Midbrain (tissue), 1 donor: ENCODE measurements around the gene BEST3.
"Not testable (repeated sequence)": the region's sequence is repeated elsewhere in the genome, so short reads cannot be mapped to it uniquely, and the experiment has no call there.

Experiments
- DNase-seq: peaks from one replicate; lab custom pipeline; 2025; lab: John Stamatoyannopoulos, UW

BEST3 gene

DNA sequence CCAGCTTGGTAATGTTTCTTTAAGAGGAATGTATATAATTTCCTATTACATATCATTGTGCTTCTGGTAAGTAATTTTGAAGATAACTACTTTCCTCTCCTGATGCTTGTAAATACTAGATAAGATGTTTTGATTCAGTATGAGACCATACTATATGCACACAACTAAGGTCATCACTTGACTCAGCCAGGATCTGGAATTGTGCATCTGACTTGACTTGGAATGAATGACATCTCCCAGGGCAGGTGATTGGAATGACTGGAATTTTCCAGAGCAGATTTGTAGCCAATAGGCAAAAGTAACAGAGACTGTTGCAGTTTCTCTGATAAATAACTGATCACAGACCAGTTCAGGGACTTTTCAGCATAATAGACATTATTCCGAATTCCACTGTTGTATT lies 11.1 kb downstream of the BEST3 start:
- DNase-seq, result no peak

DNA sequence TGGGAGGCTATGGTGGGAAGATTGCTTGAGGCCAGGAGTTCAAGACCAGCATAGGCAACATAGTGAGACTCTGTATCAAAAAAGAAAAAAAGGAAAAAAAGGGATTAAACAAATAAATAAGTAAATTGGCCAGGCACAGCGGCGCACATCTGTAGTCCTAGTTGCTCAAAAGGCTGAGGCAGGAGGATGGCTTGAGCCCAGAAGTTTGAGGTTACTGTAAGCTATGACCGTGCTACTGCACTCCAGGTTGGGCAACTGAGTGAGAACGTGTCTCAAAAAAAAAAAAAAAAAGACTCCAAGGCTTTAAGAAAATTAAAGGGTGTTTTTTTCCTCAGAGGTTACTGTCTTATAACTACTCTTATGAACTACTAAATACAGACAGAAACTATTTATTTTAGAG lies 11.7 kb downstream of the BEST3 start:
- DNase-seq, result no peak

DNA sequence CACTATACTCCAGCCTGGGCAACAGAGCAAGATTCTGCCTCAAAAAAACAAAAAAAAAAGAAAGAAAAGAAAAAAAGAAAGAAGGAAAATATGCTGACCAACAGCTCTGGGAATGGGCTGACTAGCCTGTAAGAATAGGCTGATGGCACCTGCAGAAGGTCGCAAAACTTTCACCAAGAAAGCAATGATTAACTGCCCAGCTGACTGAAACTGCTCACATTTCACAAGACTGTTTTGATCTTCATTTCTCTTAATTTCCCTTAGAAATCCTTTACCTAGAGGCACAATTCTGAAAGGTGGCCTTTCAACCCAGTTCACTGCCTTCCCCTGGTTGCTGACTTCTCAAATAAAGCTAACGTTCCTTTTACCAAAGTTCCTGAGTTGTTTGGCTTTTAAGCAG lies 12.4 kb downstream of the BEST3 start:
- DNase-seq, result no peak

DNA sequence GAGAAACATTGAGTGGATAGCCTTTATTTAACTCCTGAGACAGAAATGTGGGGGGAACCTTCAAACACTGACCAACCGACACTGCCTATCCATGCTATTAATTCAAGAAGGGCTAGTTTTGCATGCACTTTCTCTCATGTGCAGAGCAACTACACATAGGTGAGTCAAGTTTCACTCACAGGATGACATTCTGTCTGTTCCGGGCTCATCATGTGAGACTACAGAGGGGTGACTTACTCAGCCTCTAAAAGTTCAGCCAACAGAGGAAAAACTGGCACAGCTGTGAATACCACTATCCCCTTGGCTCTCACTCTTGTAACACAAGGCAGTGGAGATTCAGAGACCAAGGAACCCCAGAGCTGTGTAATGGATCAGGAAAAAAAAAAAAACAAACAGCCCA lies 13.3 kb downstream of the BEST3 start:
- DNase-seq, result no peak

DNA sequence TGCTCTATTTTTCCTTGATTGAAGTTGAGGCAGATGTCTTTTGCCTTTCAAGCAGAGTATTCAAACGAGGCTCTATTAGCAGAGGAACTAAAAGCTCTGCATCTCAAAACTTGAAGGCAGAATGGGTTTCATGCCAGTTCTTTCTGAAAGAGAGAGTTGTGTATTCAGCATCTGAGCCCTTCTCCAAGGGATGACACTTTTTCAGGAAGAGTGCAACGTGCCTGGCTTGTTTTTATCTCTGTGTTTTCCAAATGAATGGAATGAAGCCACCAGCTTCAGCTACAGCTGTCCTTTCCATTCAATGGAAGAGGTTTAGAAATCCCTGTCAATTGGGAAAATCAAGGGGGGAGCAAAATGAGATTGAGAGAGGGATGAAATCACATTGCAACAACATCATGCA lies 14.6 kb downstream of the BEST3 start:
- peak; percentile 31 for DNase-seq

DNA sequence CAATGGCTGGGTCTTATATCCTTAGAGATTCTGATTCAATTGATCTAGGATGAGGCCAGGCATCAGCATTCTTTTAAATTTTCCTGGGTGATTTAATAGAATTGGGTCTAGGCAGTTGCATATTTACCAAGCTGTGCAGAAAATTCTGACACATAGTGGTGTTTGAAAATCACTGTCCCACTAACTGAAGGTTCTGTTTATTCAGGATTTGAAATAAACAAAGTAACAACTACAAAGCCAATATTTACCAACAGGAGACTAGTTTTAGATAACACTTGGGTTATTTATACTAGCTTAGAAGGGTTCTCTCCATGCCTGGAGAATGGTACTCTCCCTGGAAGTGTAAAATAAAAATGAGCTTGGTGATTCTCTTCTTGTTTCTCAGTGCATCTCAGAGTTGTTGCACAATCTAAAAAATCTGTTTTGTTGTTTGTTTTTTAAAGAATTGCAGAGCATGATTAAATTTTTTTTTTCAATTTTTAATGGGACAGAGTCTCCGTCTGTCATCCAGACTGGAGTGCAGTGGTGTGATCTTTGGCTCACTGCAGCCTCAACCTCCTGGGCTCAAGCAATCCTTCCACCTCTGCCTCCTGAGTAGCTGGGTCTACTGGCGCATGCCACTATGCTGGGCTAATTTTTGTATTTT lies 16.9 kb downstream of the BEST3 start:
- no peak for DNase-seq

DNA sequence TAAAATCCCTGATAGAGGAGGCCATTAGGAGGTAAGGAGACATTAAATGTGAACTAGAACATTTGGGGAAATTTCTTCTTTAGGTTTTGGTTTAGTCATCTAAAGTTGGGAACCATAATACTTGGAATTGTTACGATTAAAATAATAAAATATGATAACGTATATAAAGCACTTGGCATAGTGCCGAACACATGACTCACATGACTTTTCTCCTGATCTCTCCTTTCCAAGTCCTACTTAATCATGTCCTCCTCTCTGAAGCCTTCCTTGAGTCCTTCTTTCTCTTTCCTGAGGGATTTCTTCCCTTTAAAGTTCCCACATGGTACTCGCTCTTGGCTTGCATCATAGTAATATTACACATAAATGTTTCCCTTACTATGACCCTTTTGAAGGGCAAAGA lies 20.0 kb downstream of the BEST3 start:
- DNase-seq, result no peak

DNA sequence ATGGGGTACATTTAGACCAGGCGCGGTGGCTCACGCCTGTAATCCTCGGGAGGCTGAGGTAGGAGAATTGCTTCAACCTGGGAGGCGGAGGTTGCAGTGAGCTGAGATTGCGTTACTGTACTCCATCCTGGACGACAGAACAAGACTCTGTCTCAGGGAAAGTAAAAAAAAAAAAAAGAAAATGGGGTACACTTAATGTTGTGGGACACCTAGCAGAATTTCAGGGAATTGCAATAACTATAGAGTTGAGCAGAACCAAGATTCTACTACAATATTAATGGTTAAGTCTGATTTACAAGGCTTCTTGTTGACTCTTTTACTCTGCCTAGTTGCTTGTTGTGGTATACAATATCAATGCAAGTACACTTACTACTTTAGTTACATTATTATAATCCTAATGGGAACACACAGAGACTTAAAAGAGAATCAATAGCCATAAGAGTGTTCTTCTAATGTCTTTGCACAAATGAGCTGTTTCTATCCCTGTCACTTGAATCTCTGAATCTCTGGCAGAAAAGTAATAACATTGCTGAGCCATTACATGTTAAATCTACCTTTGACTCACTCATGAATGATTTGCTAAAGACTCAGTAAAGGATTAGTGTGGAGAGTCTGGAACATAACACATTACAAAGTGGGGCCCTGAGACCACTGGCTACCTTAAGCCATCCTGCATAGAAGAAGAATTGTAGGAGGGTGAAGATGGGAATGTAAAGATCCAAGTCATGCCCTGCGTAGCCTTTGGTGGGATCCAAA lies 22.7 kb downstream of the BEST3 start:
- DNase-seq, result no peak

DNA sequence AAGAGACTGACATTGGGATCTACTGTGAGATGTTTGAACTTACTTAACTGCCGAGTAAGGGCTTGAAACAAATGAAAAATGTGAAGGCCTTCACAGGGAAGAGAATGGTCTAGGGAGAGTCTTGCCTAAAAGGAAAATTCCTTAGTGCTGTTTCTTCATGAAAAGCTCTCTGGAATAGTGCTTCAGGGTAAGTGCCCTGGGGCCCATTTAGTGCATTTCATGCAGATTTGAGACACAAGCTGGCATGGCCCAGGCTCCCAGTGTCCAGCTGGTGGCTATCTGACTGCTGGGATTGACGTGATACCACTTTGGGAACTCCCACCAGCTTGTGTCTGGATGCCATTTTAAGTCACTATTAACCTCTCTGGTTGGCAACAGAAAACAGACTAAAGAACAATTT lies 26.9 kb downstream of the BEST3 start:
- DNase-seq, result no peak

DNA sequence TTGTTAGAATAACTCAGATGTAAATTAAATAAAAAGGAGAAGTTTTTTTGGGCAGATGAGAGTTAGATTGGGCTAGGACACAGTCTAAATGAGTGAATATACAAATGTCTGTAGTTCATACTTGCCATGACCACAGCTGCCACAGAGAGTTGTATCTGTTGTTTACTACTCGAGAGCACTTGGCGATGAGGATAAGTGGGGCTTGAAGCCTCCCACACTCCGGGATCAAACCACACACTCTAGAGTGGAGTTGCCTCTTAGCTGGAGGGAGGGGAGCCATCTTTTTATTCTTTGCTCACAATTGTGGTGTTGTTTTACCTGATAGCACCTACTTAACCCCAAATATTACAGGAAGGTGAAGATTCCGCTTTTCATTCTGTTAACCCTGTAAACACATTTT lies 27.5 kb downstream of the BEST3 start:
- no peak for DNase-seq

DNA sequence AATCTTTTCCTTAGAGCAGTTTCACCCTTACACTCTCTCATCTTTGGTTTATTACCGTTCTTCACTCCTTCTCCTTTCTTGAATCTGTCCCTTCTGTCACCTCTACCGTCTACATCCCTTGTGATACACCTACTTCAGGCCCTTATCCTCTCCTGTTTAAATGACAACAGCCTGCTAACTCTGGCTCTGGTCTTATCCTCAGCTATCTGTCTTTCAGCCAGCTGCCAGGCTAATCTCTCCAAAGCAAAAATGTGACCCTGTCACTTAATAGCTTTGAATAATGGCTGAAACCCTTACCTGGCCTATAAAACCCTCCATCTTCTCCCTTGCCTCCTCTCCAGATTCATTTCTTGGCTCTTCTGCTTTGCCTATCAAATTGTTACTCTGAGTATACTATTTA lies 32.3 kb downstream of the BEST3 start:
- no peak for DNase-seq

DNA sequence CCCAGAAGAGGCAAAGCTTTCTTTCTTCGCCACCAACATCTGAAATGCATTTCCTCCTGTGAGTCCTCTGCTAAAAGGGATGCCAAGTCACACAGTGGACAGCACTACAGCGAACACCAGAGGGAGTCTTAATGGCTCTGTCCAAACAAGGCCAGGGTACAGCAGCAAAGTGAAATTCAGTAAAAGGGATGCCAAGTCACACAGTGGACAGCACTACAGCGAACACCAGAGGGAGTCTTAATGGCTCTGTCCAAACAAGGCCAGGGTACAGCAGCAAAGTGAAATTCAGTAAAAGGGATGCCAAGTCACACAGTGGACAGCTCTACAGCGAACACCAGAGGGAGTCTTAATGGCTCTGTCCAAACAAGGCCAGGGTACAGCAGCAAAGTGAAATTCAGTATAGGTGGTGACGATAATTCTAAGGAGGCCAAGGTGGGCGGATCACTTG lies 34.1 kb downstream of the BEST3 start:
- DNase-seq, result not testable (repeated sequence)

DNA sequence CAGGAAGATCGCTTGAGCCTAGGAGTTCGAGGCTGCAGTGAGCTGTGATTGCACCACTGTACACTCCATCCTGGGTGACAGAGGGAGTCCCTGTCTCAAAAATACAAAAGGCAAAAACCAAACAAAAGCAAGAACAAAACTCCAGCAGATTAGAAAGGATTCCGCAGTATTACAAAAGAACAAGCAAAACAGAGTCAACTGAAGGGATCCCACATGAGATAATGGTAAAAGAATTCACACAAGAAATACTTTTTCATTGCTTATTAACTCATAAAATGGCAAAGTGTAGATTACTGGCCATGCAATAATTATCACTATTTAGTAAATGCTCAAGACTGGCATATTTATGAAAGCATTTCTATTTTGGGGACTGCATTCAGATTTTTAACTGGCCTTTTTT lies 35.4 kb downstream of the BEST3 start:
- no peak for DNase-seq

DNA sequence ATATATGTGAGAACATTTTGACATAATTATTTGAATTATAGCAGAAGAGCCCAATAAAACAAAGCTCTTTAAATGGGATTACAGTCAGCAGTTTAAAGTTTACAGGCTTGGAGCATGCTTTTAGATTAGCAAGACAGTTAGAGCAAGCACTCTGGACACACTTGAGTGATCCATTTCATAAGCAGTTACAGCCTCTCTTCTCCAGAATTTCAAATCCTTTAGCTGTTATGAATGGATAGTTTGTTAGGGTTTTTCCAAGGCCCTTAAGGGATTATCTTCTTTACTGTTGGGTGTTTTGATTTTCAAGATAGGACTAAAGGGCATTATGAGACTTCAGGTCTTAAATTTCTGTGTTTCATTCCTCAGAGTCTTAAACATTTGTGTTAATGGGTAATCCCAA lies 36.3 kb downstream of the BEST3 start:
- no peak for DNase-seq

DNA sequence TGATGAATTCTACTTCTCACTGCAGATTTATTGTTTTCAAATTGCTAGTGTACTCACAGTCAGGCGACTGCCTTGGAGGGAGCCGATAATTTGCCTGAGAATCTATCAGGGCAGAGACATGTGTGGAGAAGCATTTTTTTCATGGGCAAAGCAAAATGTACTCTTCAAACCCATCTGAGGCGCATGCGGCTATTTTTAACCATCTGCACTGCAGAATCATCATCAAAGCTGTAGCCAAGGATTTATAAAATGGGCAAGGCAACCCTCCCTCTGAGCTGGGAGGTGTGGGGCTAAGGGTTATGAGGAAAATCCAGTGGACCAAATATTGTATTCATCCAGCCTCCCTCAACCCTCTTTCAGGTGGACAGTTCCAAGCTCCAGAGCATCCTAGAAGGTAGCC lies 37.7 kb downstream of the BEST3 start:
- no peak for DNase-seq

DNA sequence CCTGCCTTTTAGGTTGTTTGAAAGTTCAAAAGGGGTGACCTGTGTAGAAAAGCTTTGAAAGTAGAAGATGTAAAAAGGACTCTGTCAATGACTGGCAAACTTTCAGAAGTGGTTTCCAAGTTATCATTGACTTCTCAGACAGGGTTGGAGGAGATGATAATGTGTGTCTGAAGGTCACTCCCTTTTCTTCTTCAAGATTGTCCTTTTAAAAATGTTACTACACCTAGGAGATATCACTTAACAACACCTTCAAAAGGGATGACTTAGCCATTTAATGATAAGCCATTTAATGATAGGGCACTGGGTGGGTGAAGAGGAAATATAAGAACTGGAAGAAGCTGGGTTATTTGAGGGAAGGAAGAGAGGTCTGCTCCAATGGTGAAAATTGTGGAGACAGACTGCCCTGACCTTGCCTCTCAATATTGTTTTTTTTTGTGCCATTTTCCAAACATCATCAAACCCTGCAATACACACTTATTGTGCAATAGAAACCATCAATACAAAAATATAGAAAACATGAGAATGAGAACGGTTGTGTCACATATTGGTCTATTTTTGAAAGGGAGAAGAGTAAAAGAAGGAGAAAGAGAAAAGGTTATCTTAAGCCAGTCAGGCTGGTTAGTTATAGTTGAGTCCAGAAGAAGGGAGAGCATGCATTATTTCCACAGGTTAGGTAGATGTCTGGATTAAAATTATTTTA lies 38.8 kb downstream of the BEST3 start:
- no peak for DNase-seq

DNA sequence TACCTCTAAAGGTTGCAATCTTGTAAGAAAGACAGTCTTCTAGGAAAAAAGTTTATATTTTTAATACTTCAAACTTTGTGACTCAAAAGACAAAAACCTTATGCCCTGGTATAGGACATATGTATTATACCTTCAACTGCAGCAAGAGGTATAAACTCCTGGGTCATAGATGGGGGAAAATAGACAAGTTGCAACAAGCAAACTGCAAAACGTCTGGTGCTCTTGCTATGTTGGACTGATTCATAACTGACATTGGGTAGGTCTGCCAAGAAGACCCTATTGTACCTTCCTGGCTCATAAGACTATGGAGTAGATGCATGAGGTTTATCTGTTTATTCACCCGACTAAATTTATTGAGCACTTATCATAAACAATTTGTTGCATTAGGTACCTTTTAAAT lies 40.9 kb downstream of the BEST3 start:
- no peak for DNase-seq

DNA sequence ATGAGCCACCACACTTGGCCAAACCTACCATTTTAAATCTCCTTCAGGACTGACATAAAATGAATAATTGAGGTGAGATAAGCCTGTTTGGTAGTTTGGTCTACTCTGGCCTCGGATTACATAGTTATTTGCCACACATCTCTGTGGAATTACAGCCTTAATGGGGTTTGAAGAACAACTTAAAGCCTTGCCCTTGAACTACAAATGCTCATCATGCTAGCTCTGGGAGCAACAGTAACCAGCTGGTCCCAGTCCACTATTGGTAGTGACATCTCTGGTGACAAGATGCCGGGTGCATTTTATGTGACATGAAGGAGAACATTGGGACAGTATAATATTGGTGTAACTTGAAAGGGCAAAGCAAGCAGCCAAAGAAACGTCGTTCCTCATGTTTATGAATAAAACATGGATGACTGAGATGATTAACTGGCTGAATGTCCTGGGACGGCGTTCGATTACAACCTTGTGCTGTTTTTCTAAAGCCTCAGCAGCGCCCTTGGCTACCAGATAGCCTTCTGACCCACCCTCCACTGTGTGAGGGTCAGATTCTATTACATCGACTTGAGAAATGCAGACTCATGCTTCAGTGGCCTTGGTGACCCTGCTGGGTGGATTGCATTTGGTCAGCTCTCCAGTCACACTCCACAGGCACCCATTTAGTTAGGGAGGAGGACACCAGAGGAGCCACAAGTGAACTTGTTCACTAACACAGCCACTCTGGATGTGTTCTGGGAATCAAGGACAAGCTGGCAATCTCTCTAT lies 41.5 kb downstream of the BEST3 start:
- DNase-seq, result no peak

DNA sequence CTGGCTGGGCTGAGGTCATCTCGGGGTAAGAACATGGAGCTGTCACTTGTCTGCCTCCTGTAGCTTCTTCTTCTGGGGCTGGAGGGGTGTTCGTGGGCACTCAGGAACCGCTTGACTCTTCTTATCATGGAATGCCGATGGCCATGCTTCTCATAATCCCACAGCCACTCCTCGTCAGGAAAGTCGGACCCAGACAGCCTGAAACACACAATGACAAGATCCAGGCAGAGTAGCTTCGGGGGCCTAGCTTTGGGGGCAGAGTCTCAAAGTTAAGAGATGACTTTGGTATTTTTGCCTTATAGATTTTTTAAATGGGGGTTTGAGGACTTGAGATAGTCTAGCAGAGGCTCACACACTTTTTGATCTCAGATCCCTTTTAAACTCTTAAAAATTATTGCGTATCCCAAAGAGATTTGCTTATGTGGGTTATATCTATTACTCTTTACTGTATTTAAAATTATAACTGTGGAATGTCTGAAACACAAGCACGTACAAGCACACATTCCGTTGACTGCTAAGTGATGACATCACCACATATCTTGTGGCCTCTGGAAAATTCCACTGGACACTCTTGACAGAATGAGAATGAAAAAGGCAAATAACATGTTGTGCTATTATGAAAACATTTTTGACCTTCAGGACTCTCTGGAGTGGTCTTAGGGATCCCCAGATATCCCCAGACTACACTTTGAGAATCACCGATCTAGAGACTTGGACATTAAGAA lies 43.3 kb downstream of the BEST3 start:
- DNase-seq, result no peak

DNA sequence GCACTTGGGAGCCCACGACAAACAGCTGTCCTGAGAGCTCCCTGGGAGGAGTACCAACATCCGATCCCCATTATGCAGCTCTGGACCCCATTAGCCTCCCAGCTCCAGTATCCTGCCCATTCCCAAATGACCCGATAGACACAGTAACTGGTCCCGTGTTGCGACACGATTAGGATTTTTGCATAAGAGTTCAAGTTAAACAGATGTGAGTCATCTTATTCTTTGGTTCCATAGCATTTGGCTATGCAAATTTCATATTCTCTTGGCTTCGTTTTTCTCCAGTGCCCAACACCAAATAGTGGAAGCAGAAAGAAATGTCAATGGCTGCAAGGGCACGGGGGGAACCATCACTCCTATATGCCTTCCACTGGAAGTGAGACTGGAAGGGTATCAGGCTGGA lies 45.4 kb downstream of the BEST3 start:
- no peak for DNase-seq

DNA sequence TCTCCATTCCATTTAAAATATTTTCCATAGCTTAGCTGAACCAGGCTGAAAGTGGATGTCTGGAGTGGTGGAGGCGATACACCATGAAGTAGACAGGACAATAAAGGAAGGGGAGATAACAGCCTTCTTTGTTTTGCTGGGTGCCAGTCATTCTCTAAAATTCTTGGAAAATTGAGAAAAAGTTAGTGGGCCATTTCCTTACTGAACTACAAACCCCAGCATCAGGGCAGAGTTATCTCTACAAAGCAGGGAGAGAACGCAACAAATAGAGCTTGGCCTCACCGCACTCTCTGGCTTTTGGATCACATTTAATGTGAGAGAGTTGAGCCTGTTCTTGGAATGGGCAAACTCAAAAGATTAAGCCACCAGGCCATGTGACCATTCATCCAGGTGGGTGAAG lies 47.2 kb downstream of the BEST3 start:
- no peak for DNase-seq

DNA sequence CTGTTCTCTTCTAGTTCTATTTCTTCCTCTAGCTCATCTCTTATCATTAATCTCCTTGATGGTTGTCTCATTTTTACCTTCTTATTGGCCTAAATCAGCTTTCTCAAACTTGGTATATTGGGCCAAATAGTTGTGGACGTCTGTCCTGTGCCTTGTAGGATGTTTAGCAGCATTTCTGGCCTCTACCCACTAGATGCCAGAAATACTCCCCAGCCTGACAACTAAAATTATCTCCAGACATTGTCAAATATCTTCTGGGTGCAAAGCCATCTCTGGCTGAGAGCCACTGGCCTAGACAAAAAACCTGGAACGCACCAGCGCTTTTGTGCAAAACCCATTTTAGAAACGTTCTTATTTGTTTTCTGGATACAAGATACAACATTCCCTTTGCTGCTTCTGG lies 49.6 kb downstream of the BEST3 start:
- no peak for DNase-seq
